PC-3 (cell line): Measurements from ENCODE around the gene PGAM2. TPM values are rescaled to one million over a fixed set of nuclear protein-coding genes. Genes with fewer than 3 reads are reported as not detected.

Source experiments
- ATAC-seq: fragments of 200-7000 bp; cut with Tn5 transposase; 2 replicates; pipeline ENCODE4 v1.9.1; 2020; ENCODE audit warnings: mild to moderate bottlenecking, moderate library complexity
- BruUV-seq: library from RNA; stranded (reverse); fragments of 400-500 nt; replicated peaks from 2 replicates; lab custom pipeline; 2021; lab: Mats Ljungman, UMichigan
- CTCF ChIA-PET: fragments of 300-600 bp; sonication (Branson Sonifier 250); formaldehyde crosslinking; loops from one replicate; lab custom pipeline; 2022; ENCODE audit warnings: antibody characterized with exemption; lab: Charles Lee
- POLR2A ChIA-PET: fragments of 300-600 bp; sonication (Branson Sonifier 250); formaldehyde crosslinking; loops from one replicate; lab custom pipeline; 2022; ENCODE audit warnings: antibody characterized with exemption; ENCODE audit not compliant: unreplicated experiment; lab: Charles Lee
- DNase-seq: peaks from one replicate; pipeline ENCODE4 v3.0.0-alpha.2; 2015
- H2AFZ ChIP-seq: fragments of 300-600 bp; sonication (generic); 2 replicates; pipeline ENCODE4 v1.6.0; 2016; ENCODE audit warnings: antibody characterized with exemption, low read length
- H3F3A ChIP-seq: fragments of 300-600 bp; sonication (generic); one replicate; pipeline ENCODE4 v1.6.0; 2017; ENCODE audit warnings: antibody characterized with exemption, low read length, control low read depth, mild to moderate bottlenecking; ENCODE audit not compliant: unreplicated experiment
- H3K27ac ChIP-seq: fragments of 300-600 bp; sonication (generic); 2 replicates; pipeline ENCODE4 v1.5.1; 2016; ENCODE audit warnings: mild to moderate bottlenecking, low read length
- H3K27me3 ChIP-seq: fragments of 300-600 bp; sonication (generic); 2 replicates; pipeline ENCODE4 v1.6.1; 2016; ENCODE audit warnings: low read length, mixed read lengths
- H3K36me3 ChIP-seq: fragments of 300-600 bp; sonication (generic); 2 replicates; pipeline ENCODE4 v1.6.1; 2016; ENCODE audit warnings: low read depth, mixed run types, low read length, mixed read lengths
- H3K4me1 ChIP-seq: fragments of 300-600 bp; sonication (generic); 2 replicates; pipeline ENCODE4 v1.5.1; 2016; ENCODE audit warnings: low read length; ENCODE audit not compliant: insufficient read depth
- H3K4me2 ChIP-seq: fragments of 300-600 bp; sonication (generic); 2 replicates; pipeline ENCODE4 v1.6.0; 2016; ENCODE audit warnings: low read length
- H3K4me3 ChIP-seq: fragments of 300-600 bp; sonication (generic); 2 replicates; pipeline ENCODE4 v1.5.1; 2016; ENCODE audit warnings: mild to moderate bottlenecking, low read length, mixed read lengths
- H3K79me2 ChIP-seq: fragments of 300-600 bp; sonication (generic); 2 replicates; pipeline ENCODE4 v1.6.1; 2017; ENCODE audit warnings: low read length, mixed read lengths
- H3K9ac ChIP-seq: fragments of 300-600 bp; sonication (generic); 2 replicates; pipeline ENCODE4 v1.6.0; 2016; ENCODE audit warnings: mild to moderate bottlenecking, low read length
- H3K9me2 ChIP-seq: fragments of 300-600 bp; sonication (generic); replicated peaks from 2 replicates; pipeline ENCODE4 v1.6.1; 2016; ENCODE audit warnings: mixed run types, low read length, mixed read lengths
- H3K9me3 ChIP-seq: fragments of 300-600 bp; sonication (generic); 2 replicates; pipeline ENCODE4 v1.6.1; 2016; ENCODE audit warnings: low read length, mixed read lengths
- H4K20me1 ChIP-seq: fragments of 300-600 bp; sonication (generic); 2 replicates; pipeline ENCODE4 v1.6.1; 2016; ENCODE audit warnings: low read length, mixed read lengths
- CTCF ChIP-seq: fragments of 300-600 bp; sonication (generic); conservative IDR thresholded peaks from 2 replicates; pipeline ENCODE4 v1.5.1; 2017; ENCODE audit warnings: antibody characterized with exemption, low read depth, mild to moderate bottlenecking, low read length
- EZH2 ChIP-seq: fragments of 300-600 bp; sonication (generic); IDR thresholded peaks from one replicate; pipeline ENCODE4 v1.6.1; 2017; ENCODE audit warnings: antibody characterized with exemption, mild to moderate bottlenecking, low read length; ENCODE audit not compliant: unreplicated experiment
- EZH2phosphoT487 ChIP-seq: fragments of 300-600 bp; sonication (generic); IDR thresholded peaks from 2 replicates; pipeline ENCODE4 v1.6.1; 2018; ENCODE audit warnings: mild to moderate bottlenecking, antibody characterized with exemption, low read length, borderline replicate concordance
- intact Hi-C: fragments of 100-400 bp; cut with micrococcal nuclease; formaldehyde crosslinking; loops from 2 replicates; pipeline ENCODE4 v1.9.0; 2023
- total RNA-seq: library from RNA; depleted of rRNA; stranded (reverse); fragments of >200 nt; gene quantifications from 2 replicates; pipeline ENCODE4 v1.2.3, GENCODE V29; 2014

PGAM2 gene
- total RNA-seq, 1 experiment from 2014 or later: 0.95 TPM

GRCh38 chr7:44059219-44060090 lies 5.9 kb downstream of the PGAM2 start:
- POLR2A ChIA-PET: no interaction called here
- Histone ChIP-seq H3K79me2 (0 out of 2 replicates have a peak, but pooled peaks cover 2% of the 10 kb centered on the region), H3F3A (no peaks in the 10 kb centered on the region), H3K27me3 (no peaks in the 10 kb centered on the region), H4K20me1 (no peaks in the 10 kb centered on the region; the same call in 1 of the 2 replicates), H3K4me2 (no peak overlapping the region), H3K27ac (no peak overlapping the region), H3K9me3 (no peaks in the 10 kb centered on the region), H3K9me2 (no peaks in the 10 kb centered on the region), H3K4me3 (no peak overlapping the region), H3K4me1 (no peaks in the 10 kb centered on the region), H3K36me3 (peaks cover 43% of the 10 kb centered on the region; the same call in 1 of the 2 replicates), H2AFZ (no peak overlapping the region), H3K9ac (no peak overlapping the region)
- intact Hi-C loops: no loop called here
- CTCF ChIA-PET: no interaction called here
- no peak for DNase-seq
- no peak for ATAC-seq
- no peak for TF ChIP-seq CTCF
- no peak for TF ChIP-seq EZH2
- no peak for TF ChIP-seq EZH2phosphoT487
- BruUV-seq: no TSS peak

- no peak overlapping the region for H3K27ac ChIP-seq
- H3K4me2 ChIP-seq: no peak overlapping the region
- H3K9me3 ChIP-seq: no peaks in the 10 kb centered on the region
- no peaks in the 10 kb centered on the region; the same call in 1 of the 2 replicates for H4K20me1 ChIP-seq
- no TSS peak for BruUV-seq
- H3K4me1 ChIP-seq: no peaks in the 10 kb centered on the region
- H3K36me3 ChIP-seq: peaks cover 45% of the 10 kb centered on the region; the same call in 1 of the 2 replicates
- no peaks in the 10 kb centered on the region for H3K27me3 ChIP-seq
- ATAC-seq (no peak), DNase-seq (no peak)
- TF ChIP-seq EZH2phosphoT487: no peak
- no peak for TF ChIP-seq CTCF
- no peak for TF ChIP-seq EZH2
- H2AFZ ChIP-seq: no peak overlapping the region
- ChIA-PET POLR2A (no interaction called here), CTCF (no interaction called here)
- no peaks in the 10 kb centered on the region for H3K9me2 ChIP-seq
- no peak overlapping the region for H3K9ac ChIP-seq
- no peaks in the 10 kb centered on the region for H3F3A ChIP-seq
- H3K4me3 ChIP-seq: no peak overlapping the region
- 0 out of 2 replicates have a peak, but pooled peaks cover 2% of the 10 kb centered on the region for H3K79me2 ChIP-seq
- intact Hi-C loops: no loop called here
These were observed 6.6 kb downstream of the PGAM2 start for GRCh38 chr7:44058759-44059218.
